ENCODE measurements around the gene TNKS2.

GRCh38 chr10:91875156-91875555 is 76.9 kb downstream of the TNKS2 start:
- TF ChIP-seq CTCF (IDR thresholded peaks at IDR 0.05; ENCODE audit: low read length) (no peak), EZH2 (IDR thresholded peaks at IDR 0.05; ENCODE audit: borderline replicate concordance, low read length) (no peak)
